ENCODE measurements around the gene LRRK2. TPM values are rescaled to one million over a fixed set of nuclear protein-coding genes. Genes with fewer than 3 reads are reported as not detected.

The LRRK2 gene
- total RNA-seq, result 8.6 TPM

GRCh38 chr12:40224439-40225291 lies at the start of gene LRRK2:
Gene LRRK2, plus strand, starts transcription at chr12:40224997. Its CDS starts 135 bp downstream, at chr12:40225132.
- FAIRE-seq (no peak), DNase-seq (ENCODE audit: low spot score in 2 of 2) (peak; percentile 47 to 48)

GRCh38 chr12:40175045-40175444 lies 49.8 kb upstream of the LRRK2 start:
- DNase-seq (ENCODE audit: low spot score in 2 of 2), result no peak
- no peak for FAIRE-seq

- DNase-seq (ENCODE audit: low spot score in 2 of 2) (no peak), FAIRE-seq (no peak)
These were observed 49.3 kb upstream of the LRRK2 start for GRCh38 chr12:40175489-40175888.

- DNase-seq (ENCODE audit: low spot score in 2 of 2) (no peak), FAIRE-seq (no peak)
These were observed 46.1 kb upstream of the LRRK2 start for GRCh38 chr12:40178701-40179100.

GRCh38 chr12:40181490-40181889 lies 43.3 kb upstream of the LRRK2 start:
- FAIRE-seq, result no peak
- DNase-seq (ENCODE audit: low spot score in 2 of 2), result no peak

GRCh38 chr12:40183715-40184114 lies 41.1 kb upstream of the LRRK2 start:
- DNase-seq (ENCODE audit: low spot score in 2 of 2) (no peak), FAIRE-seq (no peak)

- FAIRE-seq (no peak), DNase-seq (ENCODE audit: low spot score in 2 of 2) (no peak)
These were observed 40.1 kb upstream of the LRRK2 start for GRCh38 chr12:40184493-40185302.

GRCh38 chr12:40185303-40185693 lies 39.5 kb upstream of the LRRK2 start:
- no peak for FAIRE-seq

GRCh38 chr12:40188558-40189320 lies 36.1 kb upstream of the LRRK2 start:
- no peak for DNase-seq (ENCODE audit: low spot score in 2 of 2)
- FAIRE-seq, result peak; percentile 31

More at GRCh38 chr12:40185303-40185693, 39.5 kb upstream of the LRRK2 start:
- no peak for DNase-seq (ENCODE audit: low spot score in 2 of 2)

GRCh38 chr12:40192704-40193255 lies 32.0 kb upstream of the LRRK2 start:
- DNase-seq (ENCODE audit: low spot score in 2 of 2) (no peak), FAIRE-seq (no peak)

- no peak for FAIRE-seq
- DNase-seq (ENCODE audit: low spot score in 2 of 2), result no peak
These were observed 30.0 kb upstream of the LRRK2 start for GRCh38 chr12:40194846-40195245.

GRCh38 chr12:40197590-40197989 lies 27.2 kb upstream of the LRRK2 start:
- no peak for FAIRE-seq

GRCh38 chr12:40198601-40199000 lies 26.2 kb upstream of the LRRK2 start:
- no peak for DNase-seq (ENCODE audit: low spot score in 2 of 2)
- FAIRE-seq, result no peak

More at GRCh38 chr12:40197590-40197989, 27.2 kb upstream of the LRRK2 start:
- no peak for DNase-seq (ENCODE audit: low spot score in 2 of 2)

- FAIRE-seq (no peak), DNase-seq (ENCODE audit: low spot score in 2 of 2) (no peak)
These were observed 22.4 kb upstream of the LRRK2 start for GRCh38 chr12:40202095-40203059.

- DNase-seq (ENCODE audit: low spot score in 2 of 2) (no peak), FAIRE-seq (no peak)
These were observed 21.8 kb upstream of the LRRK2 start for GRCh38 chr12:40203060-40203430.

- FAIRE-seq, result no peak
- DNase-seq (ENCODE audit: low spot score in 2 of 2), result no peak
These were observed 20.5 kb upstream of the LRRK2 start for GRCh38 chr12:40204337-40204736.

GRCh38 chr12:40207551-40207950 lies 17.2 kb upstream of the LRRK2 start:
- DNase-seq (ENCODE audit: low spot score in 2 of 2), result no peak
- FAIRE-seq, result no peak

- DNase-seq (ENCODE audit: low spot score in 2 of 2) (no peak), FAIRE-seq (no peak)
These were observed 15.9 kb upstream of the LRRK2 start for GRCh38 chr12:40208707-40209446.

- no peak for FAIRE-seq
- DNase-seq (ENCODE audit: low spot score in 2 of 2), result no peak
These were observed 14.9 kb upstream of the LRRK2 start for GRCh38 chr12:40209886-40210285.

Measured in frontal cortex (tissue), 4 donors.